PC-3 (cell line): Measurements from ENCODE around the gene RABGGTB. TPM values are rescaled to one million over a fixed set of nuclear protein-coding genes. Genes with fewer than 3 reads are reported as not detected.

Experiments
- ATAC-seq: fragments of 200-7000 bp; cut with Tn5 transposase; 2 replicates; pipeline ENCODE4 v1.9.1; 2020; ENCODE audit warnings: mild to moderate bottlenecking, moderate library complexity
- BruUV-seq: library from RNA; stranded (reverse); fragments of 400-500 nt; replicated peaks from 2 replicates; lab custom pipeline; 2021; lab: Mats Ljungman, UMichigan
- CTCF ChIA-PET: fragments of 300-600 bp; sonication (Branson Sonifier 250); formaldehyde crosslinking; loops from one replicate; lab custom pipeline; 2022; ENCODE audit warnings: antibody characterized with exemption; lab: Charles Lee
- POLR2A ChIA-PET: fragments of 300-600 bp; sonication (Branson Sonifier 250); formaldehyde crosslinking; loops from one replicate; lab custom pipeline; 2022; ENCODE audit warnings: antibody characterized with exemption; ENCODE audit not compliant: unreplicated experiment; lab: Charles Lee
- DNase-seq: peaks from one replicate; pipeline ENCODE4 v3.0.0-alpha.2; 2015
- H2AFZ ChIP-seq: fragments of 300-600 bp; sonication (generic); 2 replicates; pipeline ENCODE4 v1.6.0; 2016; ENCODE audit warnings: antibody characterized with exemption, low read length
- H3F3A ChIP-seq: fragments of 300-600 bp; sonication (generic); one replicate; pipeline ENCODE4 v1.6.0; 2017; ENCODE audit warnings: antibody characterized with exemption, low read length, control low read depth, mild to moderate bottlenecking; ENCODE audit not compliant: unreplicated experiment
- H3K27ac ChIP-seq: fragments of 300-600 bp; sonication (generic); 2 replicates; pipeline ENCODE4 v1.5.1; 2016; ENCODE audit warnings: mild to moderate bottlenecking, low read length
- H3K27me3 ChIP-seq: fragments of 300-600 bp; sonication (generic); 2 replicates; pipeline ENCODE4 v1.6.1; 2016; ENCODE audit warnings: low read length, mixed read lengths
- H3K36me3 ChIP-seq: fragments of 300-600 bp; sonication (generic); 2 replicates; pipeline ENCODE4 v1.6.1; 2016; ENCODE audit warnings: low read depth, mixed run types, low read length, mixed read lengths
- H3K4me1 ChIP-seq: fragments of 300-600 bp; sonication (generic); 2 replicates; pipeline ENCODE4 v1.5.1; 2016; ENCODE audit warnings: low read length; ENCODE audit not compliant: insufficient read depth
- H3K4me2 ChIP-seq: fragments of 300-600 bp; sonication (generic); 2 replicates; pipeline ENCODE4 v1.6.0; 2016; ENCODE audit warnings: low read length
- H3K4me3 ChIP-seq: fragments of 300-600 bp; sonication (generic); 2 replicates; pipeline ENCODE4 v1.5.1; 2016; ENCODE audit warnings: mild to moderate bottlenecking, low read length, mixed read lengths
- H3K79me2 ChIP-seq: fragments of 300-600 bp; sonication (generic); 2 replicates; pipeline ENCODE4 v1.6.1; 2017; ENCODE audit warnings: low read length, mixed read lengths
- H3K9ac ChIP-seq: fragments of 300-600 bp; sonication (generic); 2 replicates; pipeline ENCODE4 v1.6.0; 2016; ENCODE audit warnings: mild to moderate bottlenecking, low read length
- H3K9me2 ChIP-seq: fragments of 300-600 bp; sonication (generic); replicated peaks from 2 replicates; pipeline ENCODE4 v1.6.1; 2016; ENCODE audit warnings: mixed run types, low read length, mixed read lengths
- H3K9me3 ChIP-seq: fragments of 300-600 bp; sonication (generic); 2 replicates; pipeline ENCODE4 v1.6.1; 2016; ENCODE audit warnings: low read length, mixed read lengths
- H4K20me1 ChIP-seq: fragments of 300-600 bp; sonication (generic); 2 replicates; pipeline ENCODE4 v1.6.1; 2016; ENCODE audit warnings: low read length, mixed read lengths
- EZH2 ChIP-seq: fragments of 300-600 bp; sonication (generic); IDR thresholded peaks from one replicate; pipeline ENCODE4 v1.6.1; 2017; ENCODE audit warnings: antibody characterized with exemption, mild to moderate bottlenecking, low read length; ENCODE audit not compliant: unreplicated experiment
- EZH2phosphoT487 ChIP-seq: fragments of 300-600 bp; sonication (generic); IDR thresholded peaks from 2 replicates; pipeline ENCODE4 v1.6.1; 2018; ENCODE audit warnings: mild to moderate bottlenecking, antibody characterized with exemption, low read length, borderline replicate concordance
- intact Hi-C: fragments of 100-400 bp; cut with micrococcal nuclease; formaldehyde crosslinking; loops from 2 replicates; pipeline ENCODE4 v1.9.0; 2023
- total RNA-seq: library from RNA; depleted of rRNA; stranded (reverse); fragments of >200 nt; gene quantifications from 2 replicates; pipeline ENCODE4 v1.2.3, GENCODE V29; 2014; rRNA removed
- TF ChIP-seq, protein P1 (sequence below): fragments of 300-600 bp; sonication (generic); conservative IDR thresholded peaks from 2 replicates; pipeline ENCODE4 v1.5.1; 2017; ENCODE audit warnings: antibody characterized with exemption, low read depth, mild to moderate bottlenecking, low read length

The RABGGTB gene
- total RNA-seq, 1 experiment from 2014 or later, result 88.0 TPM

DNA sequence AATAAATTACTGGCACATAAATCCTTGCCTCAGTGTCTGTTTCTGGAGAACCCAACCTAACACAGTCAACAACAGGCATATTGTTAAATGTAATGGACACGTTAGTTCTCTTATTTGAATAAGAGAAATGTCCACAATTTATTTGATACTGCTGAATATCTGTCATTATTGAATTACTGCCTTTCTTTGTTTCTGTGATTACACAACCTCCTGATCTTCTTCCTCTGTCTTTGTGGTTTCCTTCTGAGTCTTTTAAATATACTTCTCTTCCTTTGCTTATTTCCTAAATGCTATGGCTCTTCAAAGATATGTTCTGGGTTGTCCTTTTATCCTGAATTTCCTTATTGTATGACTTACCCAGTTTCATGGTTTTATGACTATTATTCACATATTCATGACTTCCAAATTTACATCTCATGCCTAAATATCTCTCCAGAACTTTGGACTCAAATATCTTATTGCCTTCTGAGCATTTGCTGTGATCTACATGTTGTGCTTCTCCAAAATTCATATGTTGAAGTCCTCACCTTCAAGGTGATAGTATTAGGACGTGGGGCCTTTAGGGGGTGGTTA, 50.6 kb downstream of the RABGGTB start:
- DNase-seq (no peak), ATAC-seq (no peak)
- Histone ChIP-seq H2AFZ (no peak overlapping the region), H3K9me3 (no peaks in the 10 kb centered on the region), H3K27me3 (peaks cover 21% of the 10 kb centered on the region; the same call in 1 of the 2 replicates), H3K9me2 (no peaks in the 10 kb centered on the region), H3K4me3 (no peak overlapping the region), H4K20me1 (no peaks in the 10 kb centered on the region), H3K4me2 (no peak overlapping the region), H3K79me2 (no peaks in the 10 kb centered on the region), H3K4me1 (no peaks in the 10 kb centered on the region), H3F3A (no peaks in the 10 kb centered on the region), H3K9ac (no peak overlapping the region), H3K36me3 (no peaks in the 10 kb centered on the region), H3K27ac (no peak overlapping the region)
- TF ChIP-seq, protein P1, sequence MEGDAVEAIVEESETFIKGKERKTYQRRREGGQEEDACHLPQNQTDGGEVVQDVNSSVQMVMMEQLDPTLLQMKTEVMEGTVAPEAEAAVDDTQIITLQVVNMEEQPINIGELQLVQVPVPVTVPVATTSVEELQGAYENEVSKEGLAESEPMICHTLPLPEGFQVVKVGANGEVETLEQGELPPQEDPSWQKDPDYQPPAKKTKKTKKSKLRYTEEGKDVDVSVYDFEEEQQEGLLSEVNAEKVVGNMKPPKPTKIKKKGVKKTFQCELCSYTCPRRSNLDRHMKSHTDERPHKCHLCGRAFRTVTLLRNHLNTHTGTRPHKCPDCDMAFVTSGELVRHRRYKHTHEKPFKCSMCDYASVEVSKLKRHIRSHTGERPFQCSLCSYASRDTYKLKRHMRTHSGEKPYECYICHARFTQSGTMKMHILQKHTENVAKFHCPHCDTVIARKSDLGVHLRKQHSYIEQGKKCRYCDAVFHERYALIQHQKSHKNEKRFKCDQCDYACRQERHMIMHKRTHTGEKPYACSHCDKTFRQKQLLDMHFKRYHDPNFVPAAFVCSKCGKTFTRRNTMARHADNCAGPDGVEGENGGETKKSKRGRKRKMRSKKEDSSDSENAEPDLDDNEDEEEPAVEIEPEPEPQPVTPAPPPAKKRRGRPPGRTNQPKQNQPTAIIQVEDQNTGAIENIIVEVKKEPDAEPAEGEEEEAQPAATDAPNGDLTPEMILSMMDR, result no peak
- ChIA-PET POLR2A (no interaction called here), CTCF (no interaction called here)
- intact Hi-C loops, result no loop called here
- no TSS peak for BruUV-seq

DNA sequence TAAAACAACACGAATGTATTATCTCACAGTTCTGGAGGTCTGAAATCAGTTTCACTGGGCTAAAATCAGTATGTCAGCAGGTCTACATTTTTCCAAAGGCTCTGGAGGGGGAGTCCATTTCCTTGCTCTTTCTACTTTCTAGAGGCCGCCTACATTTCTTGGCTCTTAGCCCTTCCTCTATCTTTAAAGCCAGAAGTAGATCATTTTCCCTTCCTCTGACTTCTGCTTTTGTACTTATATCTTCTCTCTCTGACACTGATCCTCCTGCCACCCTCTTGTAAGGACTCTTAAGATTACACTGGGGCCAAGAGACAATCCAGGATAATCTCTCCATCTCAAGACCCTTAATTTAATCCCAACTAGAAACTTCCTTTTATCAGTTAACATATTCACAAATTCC, 52.0 kb downstream of the RABGGTB start:
- Histone ChIP-seq H3K79me2 (no peaks in the 10 kb centered on the region), H3K4me3 (no peak overlapping the region), H2AFZ (no peak overlapping the region), H3K4me1 (no peaks in the 10 kb centered on the region), H3K36me3 (no peaks in the 10 kb centered on the region), H3K27me3 (peaks cover 21% of the 10 kb centered on the region; the same call in 1 of the 2 replicates), H4K20me1 (no peaks in the 10 kb centered on the region), H3K27ac (no peak overlapping the region), H3K9me2 (no peaks in the 10 kb centered on the region), H3K9me3 (no peaks in the 10 kb centered on the region), H3K4me2 (no peak overlapping the region), H3F3A (no peaks in the 10 kb centered on the region), H3K9ac (no peak overlapping the region)
- TF ChIP-seq EZH2 (no peak), EZH2phosphoT487 (no peak)
- ChIA-PET CTCF (no interaction called here), POLR2A (no interaction called here)
- DNase-seq (no peak), ATAC-seq (no peak)
- intact Hi-C loops, result no loop called here
- no TSS peak for BruUV-seq

DNA sequence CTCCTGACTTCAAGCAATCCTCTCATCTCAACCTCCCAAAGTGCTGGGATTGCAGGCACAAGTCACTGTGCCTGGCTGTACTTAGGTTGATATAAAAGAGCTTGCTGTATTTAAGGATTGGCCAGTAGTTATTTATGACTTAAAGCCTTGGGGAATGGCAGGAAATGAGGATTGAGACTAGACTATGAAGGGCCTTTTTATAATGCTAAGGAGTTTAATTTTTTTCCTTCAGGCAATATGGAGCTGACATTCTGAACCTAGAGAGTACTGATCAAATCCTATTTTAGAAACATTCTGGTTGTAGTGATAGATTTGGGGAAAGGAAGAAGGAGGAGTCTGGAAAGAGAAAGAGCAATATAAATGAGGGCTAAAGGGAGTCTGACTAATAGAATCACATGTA, 55.4 kb downstream of the RABGGTB start:
- H3K4me1 ChIP-seq, result no peaks in the 10 kb centered on the region
- no peak overlapping the region for H3K4me3 ChIP-seq
- no peak overlapping the region for H2AFZ ChIP-seq
- CTCF ChIA-PET, result no interaction called here
- TF ChIP-seq EZH2phosphoT487, result no peak
- no peak for TF ChIP-seq EZH2
- TF ChIP-seq, protein P1, result no peak
- no peaks in the 10 kb centered on the region for H3K36me3 ChIP-seq
- no peaks in the 10 kb centered on the region for H3K79me2 ChIP-seq
- H3K9me2 ChIP-seq, result no peaks in the 10 kb centered on the region
- POLR2A ChIA-PET, result no interaction called here
- no peak overlapping the region for H3K27ac ChIP-seq
- no peak for ATAC-seq
- DNase-seq, result no peak
- intact Hi-C loops, result no loop called here
- no peaks in the 10 kb centered on the region for H3F3A ChIP-seq
- no peak overlapping the region for H3K4me2 ChIP-seq
- H3K9ac ChIP-seq, result no peak overlapping the region
- BruUV-seq, result no TSS peak
- no peaks in the 10 kb centered on the region for H3K9me3 ChIP-seq
- no peaks in the 10 kb centered on the region for H4K20me1 ChIP-seq
- 0 out of 2 replicates have a peak, but pooled peaks cover 13% of the 10 kb centered on the region for H3K27me3 ChIP-seq

Other genes with a start within 250 kb of the RABGGTB start
- not detected in 2 replicates for gene SLC44A5, start 175.1 kb upstream of the RABGGTB start, total RNA-seq
- 25.0 and 29.0 TPM in 2 replicates for gene ACADM, start 61.5 kb upstream of the RABGGTB start, total RNA-seq
- 0.17 TPM in 1 of 2 replicates, not detected in the other for gene MSH4, start 10.6 kb downstream of the RABGGTB start, total RNA-seq
- gene ASB17, start 146.1 kb downstream of the RABGGTB start, total RNA-seq, result not detected in 2 replicates